Tibial nerve (tissue), 4 donors: ENCODE data around the gene LRP8.

ENCODE experiments used
- EP300 ChIP-seq, 2 donors: sonication (generic); formaldehyde crosslinking; IDR thresholded peaks; one replicate each; pipeline ENCODE4 v1.6.1; 2017; ENCODE audit warnings: antibody characterized with exemption in 2 of 2, mild to moderate bottlenecking in 1 of 2
- POLR2A ChIP-seq, 2 donors: fragments of 450-650 bp; IDR thresholded peaks; one replicate each; pipeline ENCODE4 v1.6.1; 2017; ENCODE audit warnings: antibody characterized with exemption in 2 of 2, mild to moderate bottlenecking in 2 of 2, moderate library complexity in 2 of 2
- TF ChIP-seq, protein P1 (sequence below), 5 experiments: fragments of 200-600 bp in 3 of 5; fragments of 450-650 bp in 2 of 5; sonication (generic) in 3 of 5; IDR thresholded peaks; one replicate each; pipeline ENCODE4 v1.5.1; 2016 to 2019; ENCODE audit warnings: antibody characterized with exemption in 5 of 5, mild to moderate bottlenecking in 3 of 5, moderate library complexity in 2 of 5

DNA sequence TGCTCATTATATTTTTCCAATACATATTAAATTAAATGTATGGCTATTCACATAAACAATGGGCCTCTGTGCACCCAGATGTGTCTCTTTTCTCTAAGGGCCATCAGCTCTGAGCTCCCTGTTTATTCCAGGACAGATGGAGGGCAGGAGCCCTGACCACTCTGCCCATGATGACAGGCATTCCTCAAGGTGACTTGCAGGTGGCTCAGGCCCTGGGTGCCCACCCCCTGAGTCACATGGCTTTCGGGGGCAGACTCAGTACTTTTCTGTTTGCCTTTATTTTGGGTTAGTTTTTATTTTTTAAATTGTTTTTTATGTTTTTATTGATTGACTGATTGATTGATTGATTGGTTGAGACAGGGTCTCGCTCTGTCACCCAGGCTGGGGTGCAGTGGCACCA lies 6.4 kb upstream of the LRP8 start:
- TF ChIP-seq, protein P1, sequence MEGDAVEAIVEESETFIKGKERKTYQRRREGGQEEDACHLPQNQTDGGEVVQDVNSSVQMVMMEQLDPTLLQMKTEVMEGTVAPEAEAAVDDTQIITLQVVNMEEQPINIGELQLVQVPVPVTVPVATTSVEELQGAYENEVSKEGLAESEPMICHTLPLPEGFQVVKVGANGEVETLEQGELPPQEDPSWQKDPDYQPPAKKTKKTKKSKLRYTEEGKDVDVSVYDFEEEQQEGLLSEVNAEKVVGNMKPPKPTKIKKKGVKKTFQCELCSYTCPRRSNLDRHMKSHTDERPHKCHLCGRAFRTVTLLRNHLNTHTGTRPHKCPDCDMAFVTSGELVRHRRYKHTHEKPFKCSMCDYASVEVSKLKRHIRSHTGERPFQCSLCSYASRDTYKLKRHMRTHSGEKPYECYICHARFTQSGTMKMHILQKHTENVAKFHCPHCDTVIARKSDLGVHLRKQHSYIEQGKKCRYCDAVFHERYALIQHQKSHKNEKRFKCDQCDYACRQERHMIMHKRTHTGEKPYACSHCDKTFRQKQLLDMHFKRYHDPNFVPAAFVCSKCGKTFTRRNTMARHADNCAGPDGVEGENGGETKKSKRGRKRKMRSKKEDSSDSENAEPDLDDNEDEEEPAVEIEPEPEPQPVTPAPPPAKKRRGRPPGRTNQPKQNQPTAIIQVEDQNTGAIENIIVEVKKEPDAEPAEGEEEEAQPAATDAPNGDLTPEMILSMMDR (IDR thresholded peaks at IDR 0.05) = no peak
- TF ChIP-seq POLR2A (IDR thresholded peaks at IDR 0.05) (no peak), EP300 (IDR thresholded peaks at IDR 0.05) (no peak)
